ENCODE results near the gene HOOK1. TPM values are rescaled to one million over a fixed set of nuclear protein-coding genes. Genes with fewer than 3 reads are reported as not detected.

The HOOK1 gene
- total and polyA plus RNA-seq, 2 donors (not counting 3 experiments of a cell fraction or from before 2014, with no cell fraction given): not detected

DNA sequence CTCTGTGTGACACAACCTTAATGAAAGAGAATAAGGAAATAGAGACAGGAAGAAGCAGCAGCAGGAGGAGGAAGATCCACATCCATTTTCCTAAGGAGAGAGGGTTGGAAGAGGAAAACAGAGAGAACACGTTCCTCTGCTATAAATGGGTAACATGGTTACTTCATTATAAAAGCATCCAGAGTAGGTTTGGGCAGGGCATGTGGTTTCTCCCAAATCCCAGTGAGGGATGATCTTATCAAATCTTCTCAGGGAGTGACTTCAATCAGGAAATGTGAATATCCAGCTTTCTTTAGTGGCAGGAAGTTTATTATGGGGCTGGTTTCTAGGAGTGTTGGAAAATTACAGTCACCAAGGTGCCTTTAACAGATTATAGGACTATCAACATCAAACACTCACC, 100.8 kb downstream of the HOOK1 start:
- dilution Hi-C loops (cut with MboI; ENCODE audit: extremely low pct_ligation_motif_present, low sequenced_read_pairs): no loop called here
- no peak for FAIRE-seq
- BruUV-seq (replicated peaks): no TSS peak

More for the DNA sequence above, 100.8 kb downstream of the HOOK1 start:
- POLR2A ChIA-PET: no interaction called here
- H3K4me3 ChIP-seq (replicated peaks in 1 of 3; ENCODE audit: insufficient read depth in 1 of 3, low read depth in 1 of 3, low read length in 3 of 3): no peak overlapping the region
- H3K9me3 ChIP-seq (replicated peaks; ENCODE audit: control insufficient read depth, insufficient read depth, low read length): no peaks in the 10 kb centered on the region
- H3K36me3 ChIP-seq (ENCODE audit: control insufficient read depth in 2 of 2, extremely low read depth in 1 of 2, insufficient read depth in 2 of 2, low read length in 2 of 2): no peaks in the 10 kb centered on the region
- peaks cover 0 to 7% of the 10 kb centered on the region in 2 experiments for H3K27me3 ChIP-seq (ENCODE audit: control insufficient read depth in 2 of 2, insufficient read depth in 2 of 2, low read length in 2 of 2)
- no peak overlapping the region for H3K27ac ChIP-seq (ENCODE audit: insufficient read depth, low read depth, low read length)
- H3K4me1 ChIP-seq (ENCODE audit: control insufficient read depth, extremely low read depth, insufficient read depth, low read length): no peaks in the 10 kb centered on the region
- H3K9ac ChIP-seq (replicated peaks; ENCODE audit: extremely low read depth, insufficient read depth, low read length): no peak overlapping the region
- no peak for TF ChIP-seq MYC (IDR thresholded peaks at IDR 0.05; ENCODE audit: low read depth, low read length)
- TF ChIP-seq GATA2 (IDR thresholded peaks at IDR 0.05; ENCODE audit: insufficient read depth, insufficient read length, low read depth, low read length): no peak
- no peak for TF ChIP-seq FOS (IDR thresholded peaks at IDR 0.05; ENCODE audit: borderline replicate concordance, insufficient read depth, low read length)
- TF ChIP-seq, protein P1, sequence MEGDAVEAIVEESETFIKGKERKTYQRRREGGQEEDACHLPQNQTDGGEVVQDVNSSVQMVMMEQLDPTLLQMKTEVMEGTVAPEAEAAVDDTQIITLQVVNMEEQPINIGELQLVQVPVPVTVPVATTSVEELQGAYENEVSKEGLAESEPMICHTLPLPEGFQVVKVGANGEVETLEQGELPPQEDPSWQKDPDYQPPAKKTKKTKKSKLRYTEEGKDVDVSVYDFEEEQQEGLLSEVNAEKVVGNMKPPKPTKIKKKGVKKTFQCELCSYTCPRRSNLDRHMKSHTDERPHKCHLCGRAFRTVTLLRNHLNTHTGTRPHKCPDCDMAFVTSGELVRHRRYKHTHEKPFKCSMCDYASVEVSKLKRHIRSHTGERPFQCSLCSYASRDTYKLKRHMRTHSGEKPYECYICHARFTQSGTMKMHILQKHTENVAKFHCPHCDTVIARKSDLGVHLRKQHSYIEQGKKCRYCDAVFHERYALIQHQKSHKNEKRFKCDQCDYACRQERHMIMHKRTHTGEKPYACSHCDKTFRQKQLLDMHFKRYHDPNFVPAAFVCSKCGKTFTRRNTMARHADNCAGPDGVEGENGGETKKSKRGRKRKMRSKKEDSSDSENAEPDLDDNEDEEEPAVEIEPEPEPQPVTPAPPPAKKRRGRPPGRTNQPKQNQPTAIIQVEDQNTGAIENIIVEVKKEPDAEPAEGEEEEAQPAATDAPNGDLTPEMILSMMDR (IDR thresholded peaks at IDR 0.05; ENCODE audit: extremely low read depth in 1 of 2, insufficient read depth in 1 of 2, low read depth in 1 of 2, low read length in 2 of 2): no peak
- no peak for TF ChIP-seq POLR2A (IDR thresholded peaks at IDR 0.05; ENCODE audit: low read depth, low read length)
- no peak for TF ChIP-seq POLR2AphosphoS5 (IDR thresholded peaks at IDR 0.05; ENCODE audit: insufficient read depth, low read depth, low read length)
- TF ChIP-seq, protein P2, sequence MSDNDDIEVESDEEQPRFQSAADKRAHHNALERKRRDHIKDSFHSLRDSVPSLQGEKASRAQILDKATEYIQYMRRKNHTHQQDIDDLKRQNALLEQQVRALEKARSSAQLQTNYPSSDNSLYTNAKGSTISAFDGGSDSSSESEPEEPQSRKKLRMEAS (IDR thresholded peaks at IDR 0.05; ENCODE audit: insufficient read depth, insufficient read length): no peak
- no peak for TF ChIP-seq JUN (IDR thresholded peaks at IDR 0.05; ENCODE audit: borderline replicate concordance, insufficient read depth, insufficient read length, low read depth)
- TF ChIP-seq EZH2 (IDR thresholded peaks at IDR 0.05; ENCODE audit: borderline replicate concordance, low read depth, low read length, severe bottlenecking): no peak
- H2AFZ ChIP-seq (ENCODE audit: low read depth, low read length): no peak overlapping the region
- H3K9me1 ChIP-seq (replicated peaks; ENCODE audit: control insufficient read depth, extremely low read depth, insufficient read depth, low read length): no peaks in the 10 kb centered on the region
- no peaks in the 10 kb centered on the region for H4K20me1 ChIP-seq (replicated peaks; ENCODE audit: control insufficient read depth, extremely low read depth, insufficient read depth, low read length)
- intact Hi-C loops (cut with micrococcal nuclease): no loop called here
- CTCF ChIA-PET: no interaction called here
- no peak overlapping the region for H3K4me2 ChIP-seq (ENCODE audit: insufficient read depth, low read length)
- no peaks in the 10 kb centered on the region for H3K79me2 ChIP-seq (ENCODE audit: control insufficient read depth, insufficient read depth, low read length)
- DNase-seq (ENCODE audit: low read depth, low spot score): no peak

Measured in endothelial cell of umbilical vein (primary cell).